ENCODE measurements around the gene RORC. TPM values are rescaled to one million over a fixed set of nuclear protein-coding genes. Genes with fewer than 3 reads are reported as not detected.

Gene RORC
- total and polyA plus RNA-seq, 4 donors: 7.6 to 24.7 (median 9.6) TPM

GRCh38 chr1:151846062-151846568 lies 14.5 kb upstream of the RORC start:
- TF ChIP-seq, protein P1, sequence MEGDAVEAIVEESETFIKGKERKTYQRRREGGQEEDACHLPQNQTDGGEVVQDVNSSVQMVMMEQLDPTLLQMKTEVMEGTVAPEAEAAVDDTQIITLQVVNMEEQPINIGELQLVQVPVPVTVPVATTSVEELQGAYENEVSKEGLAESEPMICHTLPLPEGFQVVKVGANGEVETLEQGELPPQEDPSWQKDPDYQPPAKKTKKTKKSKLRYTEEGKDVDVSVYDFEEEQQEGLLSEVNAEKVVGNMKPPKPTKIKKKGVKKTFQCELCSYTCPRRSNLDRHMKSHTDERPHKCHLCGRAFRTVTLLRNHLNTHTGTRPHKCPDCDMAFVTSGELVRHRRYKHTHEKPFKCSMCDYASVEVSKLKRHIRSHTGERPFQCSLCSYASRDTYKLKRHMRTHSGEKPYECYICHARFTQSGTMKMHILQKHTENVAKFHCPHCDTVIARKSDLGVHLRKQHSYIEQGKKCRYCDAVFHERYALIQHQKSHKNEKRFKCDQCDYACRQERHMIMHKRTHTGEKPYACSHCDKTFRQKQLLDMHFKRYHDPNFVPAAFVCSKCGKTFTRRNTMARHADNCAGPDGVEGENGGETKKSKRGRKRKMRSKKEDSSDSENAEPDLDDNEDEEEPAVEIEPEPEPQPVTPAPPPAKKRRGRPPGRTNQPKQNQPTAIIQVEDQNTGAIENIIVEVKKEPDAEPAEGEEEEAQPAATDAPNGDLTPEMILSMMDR (IDR thresholded peaks at IDR 0.05; ENCODE audit: control extremely low read depth, extremely low read depth): no peak
- no peak for ATAC-seq (ENCODE audit: insufficient read depth, low FRiP score)
- H3K27me3 ChIP-seq (ENCODE audit: control insufficient read depth in 3 of 3, insufficient read depth in 3 of 3, low read length in 2 of 3): peaks cover 0 to 2% (median 0%) of the 10 kb centered on the region in 3 donors
- no peaks in the 10 kb centered on the region for H3K9me3 ChIP-seq (ENCODE audit: control insufficient read depth in 4 of 4, insufficient read depth in 3 of 4, low read length in 3 of 4)
- H3K4me3 ChIP-seq: no peak overlapping the region
- 54 to 56% methylated on average over 6 of the region's 6 CpGs for WGBS, 2 donors
- H3K9ac ChIP-seq (ENCODE audit: insufficient read depth in 1 of 2, low read length in 2 of 2): no peak overlapping the region
- H3K36me3 ChIP-seq (ENCODE audit: control insufficient read depth in 4 of 4, insufficient read depth in 4 of 4, low read length in 4 of 4): no peaks in the 10 kb centered on the region
- H3K27ac ChIP-seq (ENCODE audit: low read depth in 1 of 2, low read length in 1 of 2): no peak overlapping the region
- DNase-seq: no peak
- H3K4me1 ChIP-seq (ENCODE audit: control insufficient read depth in 5 of 5, insufficient read depth in 5 of 5, low read length in 5 of 5): peaks cover 0 to 28% (median 14%) of the 10 kb centered on the region in 5 donors

DNA sequence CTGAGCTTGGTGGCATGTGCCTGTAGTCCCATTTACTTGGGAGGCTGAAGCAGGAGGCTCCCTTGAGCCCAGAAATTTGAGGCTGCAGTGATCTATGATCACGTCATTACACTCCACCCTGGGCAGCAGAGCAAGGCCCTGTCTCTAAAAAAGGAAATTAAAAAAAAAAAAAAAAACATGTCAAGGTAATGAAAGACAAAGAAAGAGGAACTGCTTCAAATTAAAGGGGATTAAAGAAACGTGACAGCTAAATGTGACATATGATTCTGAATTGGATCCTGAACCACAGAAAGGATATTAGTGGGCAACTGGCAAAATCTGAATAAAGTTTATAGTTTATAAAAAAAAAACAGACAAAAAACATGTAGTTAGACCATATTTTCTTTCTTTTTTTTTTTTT lies 11.8 kb upstream of the RORC start:
- peaks cover 0 to 23% (median 20%) of the 10 kb centered on the region in 3 donors for H3K27me3 ChIP-seq (ENCODE audit: control insufficient read depth in 3 of 3, insufficient read depth in 3 of 3, low read length in 2 of 3)
- H3K4me1 ChIP-seq (ENCODE audit: control insufficient read depth in 5 of 5, insufficient read depth in 5 of 5, low read length in 5 of 5): peaks cover 0 to 32% (median 6%) of the 10 kb centered on the region in 5 donors
- DNase-seq: no peak
- H3K9ac ChIP-seq (ENCODE audit: insufficient read depth in 1 of 2, low read length in 2 of 2): no peak overlapping the region
- no peak overlapping the region for H3K4me3 ChIP-seq
- no peaks in the 10 kb centered on the region for H3K9me3 ChIP-seq (ENCODE audit: control insufficient read depth in 4 of 4, insufficient read depth in 3 of 4, low read length in 3 of 4)
- H3K36me3 ChIP-seq (ENCODE audit: control insufficient read depth in 4 of 4, insufficient read depth in 4 of 4, low read length in 4 of 4): no peaks in the 10 kb centered on the region
- no peak for ATAC-seq (ENCODE audit: insufficient read depth, low FRiP score)
- WGBS, 2 donors: 39 to 76% methylated on average over 2 of the region's 2 CpGs
- no peak overlapping the region for H3K27ac ChIP-seq (ENCODE audit: low read depth in 1 of 2, low read length in 1 of 2)
- TF ChIP-seq, protein P1 (IDR thresholded peaks at IDR 0.05; ENCODE audit: control extremely low read depth, extremely low read depth): no peak

DNA sequence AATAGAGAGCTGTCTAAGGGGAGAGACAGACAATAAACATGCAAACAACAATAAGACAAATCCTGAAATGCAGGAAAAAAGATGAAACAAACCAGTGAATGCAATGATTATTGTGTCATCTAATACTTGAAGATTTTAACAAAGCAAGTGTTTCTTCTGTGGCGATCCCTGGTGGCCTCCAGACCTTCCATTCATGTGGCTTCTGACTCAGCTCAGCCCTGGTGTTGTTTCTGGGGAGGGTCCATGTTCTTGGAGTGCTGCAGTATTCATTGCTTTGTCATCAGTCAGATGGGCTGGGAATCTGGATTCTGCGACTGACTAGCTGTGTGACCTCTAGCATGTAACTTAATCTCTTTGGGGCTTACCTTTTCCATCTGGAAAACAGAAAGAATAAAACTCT lies 9.5 kb upstream of the RORC start:
- Histone ChIP-seq H3K27ac (ENCODE audit: low read depth in 1 of 2, low read length in 1 of 2) (no peak overlapping the region), H3K36me3 (ENCODE audit: control insufficient read depth in 4 of 4, insufficient read depth in 4 of 4, low read length in 4 of 4) (no peaks in the 10 kb centered on the region), H3K4me1 (ENCODE audit: control insufficient read depth in 5 of 5, insufficient read depth in 5 of 5, low read length in 5 of 5) (peaks cover 0 to 20% (median 7%) of the 10 kb centered on the region in 5 donors), H3K9ac (ENCODE audit: insufficient read depth in 1 of 2, low read length in 2 of 2) (no peak overlapping the region), H3K27me3 (ENCODE audit: control insufficient read depth in 3 of 3, insufficient read depth in 3 of 3, low read length in 2 of 3) (peaks cover 0 to 35% (median 35%) of the 10 kb centered on the region in 3 donors), H3K9me3 (ENCODE audit: control insufficient read depth in 4 of 4, insufficient read depth in 3 of 4, low read length in 3 of 4) (no peaks in the 10 kb centered on the region), H3K4me3 (no peak overlapping the region)
- WGBS, 2 donors: 96 to 97% methylated on average over 2 of the region's 2 CpGs
- DNase-seq (no peak), ATAC-seq (ENCODE audit: insufficient read depth, low FRiP score) (no peak)
- TF ChIP-seq, protein P1 (IDR thresholded peaks at IDR 0.05; ENCODE audit: control extremely low read depth, extremely low read depth): no peak

GRCh38 chr1:151840421-151840820 lies 8.8 kb upstream of the RORC start:
- H3K4me1 ChIP-seq (ENCODE audit: control insufficient read depth in 5 of 5, insufficient read depth in 5 of 5, low read length in 5 of 5): peaks cover 0 to 20% (median 7%) of the 10 kb centered on the region in 5 donors
- no peak overlapping the region for H3K4me3 ChIP-seq
- H3K36me3 ChIP-seq (ENCODE audit: control insufficient read depth in 4 of 4, insufficient read depth in 4 of 4, low read length in 4 of 4): no peaks in the 10 kb centered on the region
- DNase-seq (no peak), ATAC-seq (ENCODE audit: insufficient read depth, low FRiP score) (no peak)
- TF ChIP-seq, protein P1 (IDR thresholded peaks at IDR 0.05; ENCODE audit: control extremely low read depth, extremely low read depth): no peak
- peak overlapping the region in 1 of 2 donors; percentile 49 for H3K27ac ChIP-seq (ENCODE audit: low read depth in 1 of 2, low read length in 1 of 2)
- H3K9me3 ChIP-seq (ENCODE audit: control insufficient read depth in 4 of 4, insufficient read depth in 3 of 4, low read length in 3 of 4): no peaks in the 10 kb centered on the region
- H3K27me3 ChIP-seq (ENCODE audit: control insufficient read depth in 3 of 3, insufficient read depth in 3 of 3, low read length in 2 of 3): peaks cover 0 to 38% (median 35%) of the 10 kb centered on the region in 3 donors
- peak overlapping the region in 1 of 2 donors; percentile 39 for H3K9ac ChIP-seq (ENCODE audit: insufficient read depth in 1 of 2, low read length in 2 of 2)

Data from lung (tissue), 12 donors.